ENCODE results near the gene OR4E2.
"Not testable (repeated sequence)": the region's sequence is repeated elsewhere in the genome, so short reads cannot be mapped to it uniquely, and the experiment has no call there.

OR4E2 gene, protein sequence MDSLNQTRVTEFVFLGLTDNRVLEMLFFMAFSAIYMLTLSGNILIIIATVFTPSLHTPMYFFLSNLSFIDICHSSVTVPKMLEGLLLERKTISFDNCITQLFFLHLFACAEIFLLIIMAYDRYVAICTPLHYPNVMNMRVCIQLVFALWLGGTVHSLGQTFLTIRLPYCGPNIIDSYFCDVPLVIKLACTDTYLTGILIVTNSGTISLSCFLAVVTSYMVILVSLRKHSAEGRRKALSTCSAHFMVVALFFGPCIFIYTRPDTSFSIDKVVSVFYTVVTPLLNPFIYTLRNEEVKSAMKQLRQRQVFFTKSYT

DNA sequence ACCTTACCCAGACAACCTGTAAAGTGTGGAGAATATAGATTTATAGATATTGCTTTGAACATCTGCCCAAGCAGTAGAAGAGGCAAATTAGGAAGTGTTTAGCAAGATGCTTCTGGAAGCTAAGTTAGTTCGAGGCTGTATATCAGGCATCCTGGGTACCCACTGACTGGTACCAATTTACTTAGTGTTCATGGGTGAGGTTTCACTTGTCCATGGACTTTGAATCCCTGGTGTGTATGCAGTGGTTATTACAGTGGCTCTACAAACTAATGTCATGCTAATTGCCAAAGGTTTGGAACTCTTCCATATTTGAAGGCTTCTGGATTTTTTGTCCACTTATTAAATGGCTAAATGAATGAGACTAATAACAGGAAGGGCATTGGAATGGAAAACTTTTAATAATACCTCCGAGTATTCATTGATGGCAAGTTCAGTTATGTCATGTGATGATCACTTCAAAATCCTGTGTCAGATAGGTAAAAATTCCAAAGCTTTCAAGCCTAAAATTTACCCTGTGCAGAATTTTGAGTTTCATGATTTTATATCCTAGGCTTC lies at the start of gene OR4E2:
Gene OR4E2 (plus strand): TSS at position 505 of the 555 bp plus-strand sequence. CDS start 11,248 bp downstream, outside the sequence.
- DNase-seq = no peak

DNA sequence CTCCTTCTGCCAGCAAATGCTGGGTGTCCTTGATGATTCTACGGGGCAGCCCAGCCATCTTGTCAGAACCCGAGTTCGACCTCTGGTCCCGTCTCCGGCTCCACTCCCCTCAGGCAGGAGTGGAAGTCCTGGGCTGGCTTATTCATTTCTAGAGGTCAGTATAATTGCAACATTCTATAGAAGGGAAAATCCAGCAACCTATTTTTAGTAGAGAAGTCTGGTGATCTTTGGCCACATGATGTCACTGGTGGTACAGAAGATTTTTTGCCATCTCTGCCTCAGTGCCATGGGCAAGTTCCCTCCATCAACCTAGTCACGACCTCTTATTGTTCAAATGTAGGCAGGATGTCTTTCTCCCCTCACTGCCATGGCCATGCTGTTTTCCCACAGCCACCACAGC lies 41.3 kb upstream of the OR4E2 start:
- DNase-seq = no peak

DNA sequence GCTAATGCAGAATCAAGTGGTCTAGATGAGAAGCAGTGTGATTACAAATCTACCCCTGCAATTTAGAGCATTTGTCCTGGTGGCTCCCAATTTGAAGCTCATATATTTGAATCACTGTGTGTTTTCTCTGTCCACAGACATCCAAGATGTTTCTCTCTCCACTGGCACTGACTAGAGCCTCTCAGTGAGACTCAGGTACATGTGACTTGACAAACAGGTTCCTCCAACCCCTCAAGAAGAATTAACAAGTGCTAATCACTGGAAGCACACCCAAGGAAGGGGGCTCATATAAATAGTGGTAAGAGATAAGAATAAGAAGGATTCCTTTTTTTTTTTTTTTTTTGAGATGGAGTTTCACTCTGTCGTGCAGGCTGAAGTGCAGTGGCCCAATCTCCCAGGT lies 39.4 kb upstream of the OR4E2 start:
- DNase-seq = no peak

DNA sequence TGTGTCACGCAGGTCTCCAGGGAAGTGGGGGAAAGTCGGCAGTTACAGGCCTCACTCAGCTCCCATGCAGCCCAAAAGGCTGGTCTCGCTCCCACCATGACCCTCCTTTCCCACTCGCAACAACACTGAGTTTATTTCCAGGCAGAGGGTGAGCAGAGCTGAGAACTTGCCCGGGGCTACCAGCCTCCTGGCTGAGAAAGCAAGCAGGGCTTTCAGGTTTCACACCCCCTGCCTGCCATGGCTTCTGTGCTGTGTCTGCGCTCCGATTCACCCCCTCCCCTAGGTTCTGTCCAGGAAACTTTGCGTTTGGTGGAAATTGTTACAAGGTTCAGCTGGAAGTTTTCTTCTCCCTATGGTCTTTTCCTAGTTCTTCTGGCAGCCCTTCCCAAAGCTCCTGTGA lies 36.0 kb upstream of the OR4E2 start:
- no peak for DNase-seq

DNA sequence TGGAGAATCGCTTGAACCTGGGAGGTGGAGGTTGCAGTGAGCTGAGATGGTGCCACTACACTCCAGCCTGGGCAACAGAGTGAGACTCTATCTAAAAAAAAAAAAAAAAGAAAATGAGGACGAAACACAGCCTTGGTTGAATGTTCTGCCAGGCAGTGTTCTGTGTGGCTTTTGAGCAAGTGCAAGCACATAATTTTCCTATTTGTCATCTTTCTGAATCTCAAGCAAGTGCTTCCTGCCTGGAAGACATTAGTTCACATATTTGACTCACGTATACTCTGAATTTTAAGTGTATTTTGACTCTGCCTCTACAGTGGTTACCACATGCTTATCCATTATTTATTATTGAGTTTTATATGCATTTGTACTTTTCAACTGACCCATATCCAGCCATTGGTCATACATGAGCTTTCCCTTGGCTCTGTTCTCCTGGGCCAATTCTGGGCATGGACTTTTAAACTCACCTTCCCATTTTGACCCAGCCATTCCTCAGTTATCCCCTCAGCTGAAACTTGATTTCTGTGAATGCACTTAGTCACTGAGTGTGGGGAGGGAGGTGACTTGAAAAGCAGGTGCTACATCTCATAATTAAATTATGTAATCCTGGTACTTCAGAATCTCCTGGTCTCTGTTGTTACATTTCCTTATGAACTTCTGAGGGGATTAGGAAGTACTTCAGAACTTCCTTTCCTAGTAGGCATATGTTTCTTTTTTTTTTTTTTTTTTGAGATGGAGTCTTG lies 27.0 kb upstream of the OR4E2 start:
- DNase-seq = no peak

DNA sequence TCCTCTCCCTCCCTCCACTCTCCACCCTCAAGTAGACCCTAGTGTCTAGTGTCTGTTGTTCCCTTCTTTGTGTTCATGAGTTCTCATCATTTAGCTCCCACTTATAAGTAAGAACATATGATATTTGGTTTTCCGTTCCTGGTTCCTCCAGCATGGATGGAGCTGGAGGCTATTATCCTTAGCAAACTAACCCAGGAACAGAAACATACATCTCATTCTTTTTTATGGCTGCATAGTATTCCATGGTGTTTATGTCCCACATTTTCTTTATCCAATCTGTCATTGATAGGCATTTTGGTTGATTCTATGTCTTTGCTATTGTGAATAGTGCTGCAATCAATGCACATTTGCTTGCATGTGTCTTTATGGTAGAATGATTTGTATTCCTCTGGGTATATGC lies 23.1 kb upstream of the OR4E2 start:
- not testable (repeated sequence) for DNase-seq

DNA sequence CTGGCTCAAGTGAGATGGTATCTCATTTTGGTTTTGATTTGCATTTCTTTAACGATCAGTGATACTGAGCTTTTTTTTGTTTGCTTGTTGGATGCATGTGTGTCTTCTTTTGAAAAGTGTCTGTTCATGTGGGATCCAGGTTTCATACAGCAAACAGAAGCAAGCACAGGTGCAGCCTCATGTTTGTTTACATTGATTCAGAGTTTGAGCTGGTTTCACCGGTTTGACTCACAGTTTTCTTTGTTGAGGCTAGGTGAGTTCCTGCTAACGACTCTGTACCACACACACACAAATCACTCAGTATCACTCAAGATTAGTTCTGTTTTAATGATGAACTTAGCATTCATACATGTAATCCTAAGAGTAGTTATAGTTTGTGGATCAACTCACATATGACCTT lies 22.6 kb upstream of the OR4E2 start:
- no peak for DNase-seq

DNA sequence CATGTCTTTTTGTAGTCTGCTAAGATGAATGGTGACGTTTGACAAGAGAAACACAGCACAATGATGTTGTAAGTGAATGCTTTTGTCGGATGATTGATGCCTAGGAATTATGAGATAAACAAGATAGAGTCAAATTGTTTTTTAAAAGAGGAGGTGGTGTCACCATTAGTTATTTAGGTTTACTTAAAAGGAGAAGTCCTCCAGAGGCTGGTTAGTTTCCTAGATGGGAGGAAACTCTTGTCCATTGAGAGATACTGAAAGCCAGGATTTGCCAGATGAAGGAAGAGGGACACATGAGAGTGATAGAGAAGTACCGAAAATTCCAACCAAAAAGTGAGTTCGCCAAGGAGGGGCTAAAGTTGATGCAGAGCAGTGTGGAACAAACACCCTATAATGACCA lies 18.8 kb upstream of the OR4E2 start, which contains the start of gene OR10G2:
Gene OR10G2 (minus strand): TSS at position 101 of the 400 bp plus-strand sequence. CDS start 98 bp downstream, at position 3.
- no peak for DNase-seq

DNA sequence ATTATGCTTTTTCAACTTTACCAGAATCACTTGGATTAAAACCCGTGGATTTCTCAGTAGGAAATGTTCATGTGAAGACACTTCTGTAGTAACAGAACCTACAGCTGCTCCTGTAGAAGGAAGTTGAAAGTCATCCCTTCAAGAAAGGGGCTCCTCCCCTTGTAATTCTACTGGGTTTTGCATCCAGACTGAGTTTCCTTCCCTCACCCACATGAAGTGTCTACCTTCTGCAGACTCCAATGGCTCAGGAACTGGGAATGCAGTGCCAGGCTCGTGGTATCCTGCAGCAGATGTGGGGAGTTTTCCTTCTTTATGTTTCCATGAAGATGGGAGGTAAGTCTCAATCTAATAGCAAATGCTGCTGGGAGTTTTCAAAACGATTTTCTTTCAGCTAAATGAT lies 11.0 kb upstream of the OR4E2 start:
- DNase-seq = no peak

DNA sequence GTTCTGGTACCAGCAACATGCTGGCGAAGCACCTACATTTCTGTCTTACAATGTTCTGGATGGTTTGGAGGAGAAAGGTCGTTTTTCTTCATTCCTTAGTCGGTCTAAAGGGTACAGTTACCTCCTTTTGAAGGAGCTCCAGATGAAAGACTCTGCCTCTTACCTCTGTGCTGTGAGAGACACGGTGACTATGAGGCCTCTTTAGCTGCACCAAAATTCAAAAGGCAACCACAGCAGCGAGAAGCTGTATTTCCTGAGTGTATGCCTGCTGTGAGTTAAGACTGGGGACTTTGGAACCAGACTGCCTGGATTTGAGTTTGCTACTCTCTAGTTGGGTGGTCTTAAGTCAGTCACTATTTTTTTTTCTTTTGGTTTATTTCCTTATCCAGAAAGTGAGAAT lies 10.2 kb upstream of the OR4E2 start:
- no peak for DNase-seq

DNA sequence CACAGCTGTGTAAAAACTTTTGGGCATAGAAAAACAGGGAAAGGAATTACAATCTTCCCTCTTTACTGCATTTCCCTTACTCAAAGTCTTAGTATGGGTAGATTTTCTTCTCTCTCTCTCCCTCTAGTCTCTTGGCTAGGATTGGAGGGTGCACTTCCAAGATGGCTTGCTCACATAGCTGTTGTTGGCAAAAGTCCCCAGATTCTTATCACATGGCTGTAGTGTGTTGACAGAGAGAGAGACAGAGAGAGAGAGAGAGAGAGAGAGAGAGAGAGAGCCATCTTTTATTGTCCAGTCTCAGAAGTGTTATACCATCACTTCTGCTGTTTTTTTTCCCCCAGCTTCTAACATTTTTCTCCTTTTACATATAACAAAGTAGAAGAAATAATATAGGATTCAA lies 6.3 kb upstream of the OR4E2 start:
- no peak for DNase-seq

DNA sequence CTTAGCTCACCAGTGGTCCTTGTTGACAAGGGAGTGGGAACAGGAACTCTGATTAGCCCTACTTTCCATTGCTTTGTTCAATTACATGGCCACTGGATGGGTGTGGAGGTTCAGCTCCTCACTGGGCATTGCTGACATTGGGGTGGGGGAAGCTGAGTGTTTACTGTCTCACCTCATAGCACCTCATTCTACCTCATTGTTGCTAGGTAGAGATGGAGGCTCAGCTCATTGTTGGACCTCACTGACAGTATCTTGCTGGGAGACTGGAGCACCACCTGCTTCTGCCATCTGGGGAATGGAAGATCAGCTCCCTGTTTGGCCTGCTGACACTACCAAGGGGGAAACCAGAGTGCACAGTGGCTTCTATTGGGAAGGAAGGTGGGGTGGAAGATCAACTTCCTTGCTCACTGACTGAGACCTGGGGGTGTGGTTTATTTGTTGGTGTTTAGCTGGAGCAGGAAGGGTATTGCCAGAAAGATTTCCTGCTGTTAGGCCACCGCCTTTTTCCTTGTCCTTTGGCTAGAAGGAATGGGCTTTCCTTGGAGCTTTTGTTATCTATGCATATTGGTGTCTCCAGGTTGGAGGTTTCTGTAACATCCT lies 1.3 kb upstream of the OR4E2 start:
- DNase-seq = no peak

DNA sequence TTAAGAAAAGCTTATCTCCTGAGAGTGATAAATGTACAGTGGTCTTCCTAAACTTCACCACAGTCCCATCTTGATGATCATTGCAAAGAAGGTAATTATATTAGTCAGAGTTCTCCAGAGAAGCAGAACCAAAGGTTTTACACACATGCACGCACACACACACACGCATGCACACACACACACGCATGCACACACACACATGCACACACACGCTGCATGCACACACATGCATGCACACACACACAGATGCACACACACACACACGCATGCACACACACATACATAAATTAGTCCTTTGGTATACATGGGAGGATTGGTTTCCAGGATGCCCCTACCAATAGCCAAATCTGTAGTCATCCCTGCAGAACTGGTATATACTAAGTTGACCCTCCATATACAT lies 580 bp downstream of the OR4E2 start:
- DNase-seq = no peak

DNA sequence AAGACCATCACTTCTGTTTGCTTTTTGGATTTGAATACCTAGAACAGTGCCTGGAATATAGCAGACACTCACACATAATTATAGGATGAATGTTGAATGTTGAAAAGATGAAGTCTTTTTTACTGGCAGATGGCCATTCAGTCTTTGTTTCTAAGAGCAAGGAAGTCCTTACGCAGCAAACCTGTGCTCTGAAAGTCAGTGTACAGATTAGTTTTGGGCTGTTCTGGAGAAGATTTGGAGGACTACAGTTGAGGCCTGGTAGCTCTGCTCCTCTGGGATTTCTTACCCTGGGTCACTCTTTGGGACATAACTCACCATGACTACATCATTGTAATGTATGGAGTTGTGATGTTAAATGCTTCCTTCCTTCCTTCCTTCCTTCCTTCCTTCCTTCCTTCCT lies 3.3 kb downstream of the OR4E2 start:
- no peak for DNase-seq

DNA sequence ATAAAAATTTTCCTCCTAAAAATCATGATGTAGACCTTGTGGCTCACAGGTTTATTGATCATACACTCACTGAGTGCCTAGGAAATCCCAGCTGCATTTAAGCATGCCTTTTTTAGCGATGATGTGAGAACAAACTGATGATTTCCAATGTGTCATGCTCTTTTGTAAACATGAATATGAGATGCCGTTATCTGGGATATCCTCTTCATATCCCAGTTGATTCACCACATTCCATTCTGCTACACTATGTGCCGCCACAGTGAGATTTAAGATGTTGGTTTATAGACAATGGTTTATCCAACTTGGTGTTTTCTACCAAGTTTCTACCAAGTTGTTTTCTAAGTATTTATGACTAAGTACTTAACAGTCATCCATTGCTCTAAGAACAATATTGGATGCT lies 14.7 kb downstream of the OR4E2 start:
- DNase-seq = no peak

DNA sequence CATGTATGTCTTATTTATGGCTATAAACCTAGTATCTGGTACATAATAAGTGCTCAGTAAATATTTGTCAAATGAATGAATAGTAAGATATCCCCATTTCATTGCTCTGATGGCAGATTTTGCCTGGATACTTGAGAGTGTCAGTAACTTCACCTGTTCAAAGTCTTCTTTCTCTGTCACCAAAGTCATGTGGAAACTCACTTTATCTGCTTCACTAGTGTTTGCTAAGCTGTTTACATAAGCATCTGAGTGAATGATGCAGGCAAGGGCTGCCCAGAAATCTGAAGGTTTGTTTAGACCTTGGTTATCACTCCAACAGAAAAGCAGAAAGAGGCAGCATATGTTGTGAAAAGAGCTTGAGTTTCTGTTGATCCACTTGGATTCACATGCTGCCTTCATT lies 15.6 kb downstream of the OR4E2 start:
- DNase-seq = no peak

DNA sequence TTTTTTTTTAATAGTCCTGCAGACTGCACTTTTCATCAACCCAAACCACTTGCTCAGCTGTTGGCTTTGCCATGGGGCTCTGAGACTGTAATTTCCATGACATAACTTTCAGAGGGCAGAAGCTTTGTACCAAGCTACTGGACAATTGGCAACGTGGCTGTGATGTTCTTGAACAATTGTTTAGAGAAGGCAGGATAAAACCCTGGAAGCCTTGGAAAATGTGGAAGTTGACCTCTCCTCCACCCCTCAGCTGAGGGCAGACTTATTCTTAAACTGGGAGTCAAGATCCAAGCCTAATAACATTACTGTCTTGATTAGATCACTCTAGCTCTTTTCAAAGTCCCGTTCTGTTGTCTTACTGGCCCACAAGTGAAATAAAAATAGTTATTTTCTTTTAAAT lies 17.7 kb downstream of the OR4E2 start:
- DNase-seq = no peak

DNA sequence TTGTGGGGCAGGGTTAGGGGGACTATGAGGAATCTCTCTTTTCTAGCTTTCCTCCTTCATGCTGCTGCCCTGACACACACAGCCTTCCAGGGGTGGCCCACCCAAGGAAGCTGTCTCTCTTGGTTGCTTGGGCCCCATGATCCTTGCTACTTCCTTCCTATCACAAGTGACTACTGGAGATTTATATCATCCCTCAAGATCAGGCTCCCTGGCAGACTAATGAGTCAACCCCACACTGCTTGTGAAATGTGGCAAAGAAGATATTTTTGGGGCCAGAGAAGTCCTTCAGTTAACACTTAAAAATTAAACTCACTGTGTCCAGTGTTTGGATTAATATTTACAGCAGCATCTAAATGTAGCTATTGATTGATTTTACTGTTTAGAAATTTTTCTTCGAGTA lies 18.5 kb downstream of the OR4E2 start:
- no peak for DNase-seq

DNA sequence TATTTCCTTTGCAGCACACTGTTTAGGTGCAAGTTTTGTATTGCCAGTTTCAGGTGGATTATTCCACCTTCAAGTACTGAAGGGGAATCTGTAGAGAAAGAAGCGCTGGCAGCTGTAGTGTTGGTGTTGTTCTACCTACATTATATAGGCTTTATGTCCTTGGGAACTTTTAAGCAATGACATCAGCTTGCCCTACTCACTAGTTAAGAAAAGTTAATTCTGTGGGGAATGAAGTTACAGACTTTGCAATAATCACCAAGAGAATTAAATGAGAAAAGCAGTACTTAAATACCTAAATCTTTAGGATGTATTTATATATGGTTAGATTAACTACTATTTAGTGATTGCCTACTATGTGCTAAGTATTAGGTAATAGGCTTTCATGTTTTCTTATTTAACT lies 20.1 kb downstream of the OR4E2 start, which contains the start of gene OR4E1:
Gene OR4E1 (minus strand): TSS at position 101 of the 400 bp plus-strand sequence. CDS start 2,883 bp downstream, outside the sequence.
- no peak for DNase-seq

DNA sequence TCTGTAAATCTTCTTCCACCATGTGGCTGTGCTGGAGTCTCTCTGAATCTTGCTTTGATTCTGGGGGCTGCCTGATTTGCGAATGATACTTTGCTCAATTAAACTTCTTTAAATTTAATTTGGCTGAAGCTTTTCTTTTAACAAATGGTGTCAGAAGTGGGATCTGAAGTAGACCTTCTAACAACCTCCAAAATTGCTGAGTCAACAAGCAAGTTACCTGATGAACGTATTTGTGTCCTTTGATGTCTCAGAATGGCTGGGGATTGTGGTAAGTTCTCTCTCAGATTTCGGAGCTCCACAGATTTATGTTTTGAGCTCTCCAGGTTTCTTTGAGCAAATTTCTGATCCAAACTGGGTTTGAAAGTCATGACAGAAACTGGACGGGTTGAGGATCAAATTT lies 21.9 kb downstream of the OR4E2 start:
- DNase-seq = no peak

DNA sequence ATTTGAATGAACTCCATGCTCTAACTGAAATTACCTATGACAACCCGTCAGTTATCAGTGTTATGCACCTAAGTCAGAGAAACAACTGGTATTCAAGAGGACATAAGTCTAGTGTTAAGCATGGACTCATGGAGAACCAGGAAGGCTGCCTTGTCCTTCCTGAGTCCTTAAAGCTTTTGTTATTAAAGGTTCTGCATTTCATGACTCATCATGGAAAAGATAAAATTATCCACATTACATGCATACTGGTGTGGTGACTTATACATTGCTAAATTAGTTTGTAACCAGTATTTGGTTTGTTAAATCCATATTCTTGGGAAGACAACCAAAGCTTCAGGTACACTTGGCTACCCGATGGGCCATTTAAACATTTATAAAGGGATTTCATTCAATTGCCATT lies 26.4 kb downstream of the OR4E2 start:
- no peak for DNase-seq

DNA sequence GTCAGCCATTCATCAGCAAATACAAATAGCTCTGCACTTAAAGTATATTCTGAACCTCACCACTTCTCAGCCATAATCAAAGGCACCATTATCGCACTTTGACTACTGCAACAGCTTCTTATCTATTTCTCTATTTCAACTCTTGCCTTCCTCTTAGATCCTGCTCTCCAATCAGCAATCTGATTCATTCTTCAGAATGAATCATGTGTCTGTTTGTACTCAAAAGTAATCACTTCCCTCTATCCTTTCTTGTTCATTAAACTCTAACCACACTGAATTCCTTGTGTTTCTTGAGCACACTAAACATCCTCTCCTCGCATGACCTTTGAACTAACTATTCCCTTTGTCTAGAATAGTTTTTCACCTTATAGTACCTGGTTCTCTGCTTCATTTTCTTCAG lies 32.8 kb downstream of the OR4E2 start:
- no peak for DNase-seq

DNA sequence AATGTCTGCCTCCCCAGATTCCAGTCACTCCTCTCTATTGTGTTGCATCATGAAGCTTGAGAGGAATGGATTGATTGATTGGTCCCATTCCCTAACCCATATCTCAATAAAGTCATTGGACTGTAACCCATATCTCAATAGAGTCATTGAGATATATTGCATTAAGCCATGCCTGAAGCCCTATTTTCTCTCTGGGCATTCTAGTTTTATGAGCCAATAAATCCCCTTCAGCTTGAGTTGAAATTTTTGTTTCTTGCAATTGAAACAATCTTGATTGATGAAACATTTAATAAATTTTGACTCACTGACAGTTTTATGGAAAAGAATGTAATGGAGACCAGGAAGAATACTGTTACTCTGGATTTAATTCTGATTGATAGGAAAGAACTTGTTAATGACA lies 40.8 kb downstream of the OR4E2 start:
- no peak for DNase-seq

DNA sequence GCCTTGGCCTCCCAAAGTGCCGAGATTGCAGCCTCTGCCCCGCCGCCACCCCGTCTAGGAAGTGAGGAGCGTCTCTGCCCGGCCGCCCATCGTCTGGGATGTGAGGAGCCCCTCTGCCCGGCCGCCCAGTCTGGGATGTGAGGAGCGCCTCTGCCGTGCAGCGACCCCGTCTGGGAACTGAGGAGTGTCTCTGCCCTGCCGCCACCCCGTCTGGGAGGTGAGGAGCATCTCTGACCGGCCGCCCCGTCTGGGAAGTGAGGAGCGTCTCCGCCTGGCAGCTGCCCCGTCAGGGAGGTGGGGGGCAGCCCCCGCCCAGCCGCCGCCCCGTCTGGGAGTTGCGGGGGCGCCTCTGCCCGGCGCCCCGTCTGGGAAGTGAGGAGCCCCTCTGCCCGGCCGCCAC lies 44.0 kb downstream of the OR4E2 start:
- DNase-seq = not testable (repeated sequence)

Measured in NCI-H1092 treated with DMSO at 0.1 percent for 48 hours (cell line).